HCT116 (cell line): ENCODE measurements around the gene LCT. TPM values are rescaled to one million over a fixed set of nuclear protein-coding genes. Genes with fewer than 3 reads are reported as not detected.

Experiments used
- ATAC-seq: fragments of 200-7000 bp; cut with Tn5 transposase; 2 replicates; pipeline ENCODE4 v1.9.1; 2020; ENCODE audit warnings: mild to moderate bottlenecking, moderate library complexity
- BruUV-seq: library from RNA; stranded (reverse); fragments of 400-500 nt; replicated peaks from 2 replicates; lab custom pipeline; 2021; lab: Mats Ljungman, UMichigan
- CTCF ChIA-PET: fragments of 300-600 bp; sonication (Branson Sonifier 250); formaldehyde crosslinking; loops from one replicate; lab custom pipeline; 2021; ENCODE audit warnings: antibody characterized with exemption; lab: Charles Lee
- POLR2A ChIA-PET: fragments of 300-600, 350-600 bp; sonication (Branson Sonifier 250); formaldehyde crosslinking; loops from one replicate; lab custom pipeline; 2021; ENCODE audit warnings: antibody characterized with exemption; lab: Charles Lee
- RAD21 ChIA-PET, 2 experiments: fragments of 300-600 bp; sonication (Branson Sonifier 250); formaldehyde crosslinking; loops; one replicate each; lab custom pipeline; 2023; ENCODE audit warnings: low total read pairs in 2 of 2; ENCODE audit not compliant: uncharacterized antibody in 2 of 2, unreplicated experiment in 2 of 2, low non-redundant PET in 1 of 2; lab: Charles Lee
- DNase-seq: peaks from one replicate; pipeline ENCODE4 v3.0.0-alpha.2; 2010; ENCODE audit warnings: low read depth, low spot score
- H2AFZ ChIP-seq: fragments of 200-600 bp; shearing (Covaris generic), sonication (generic); 2 replicates; pipeline ENCODE4 v1.6.1; 2017; ENCODE audit warnings: low read depth, mixed run types, mixed read lengths, antibody characterized with exemption, low read length; ENCODE audit not compliant: poor library complexity, severe bottlenecking
- H3K27ac ChIP-seq: 2 replicates; pipeline ENCODE4 v1.5.1; 2012; ENCODE audit warnings: low read depth, low read length
- H3K27me3 ChIP-seq: fragments of 200-600 bp; sonication (generic); 2 replicates; pipeline ENCODE4 v1.6.1; 2016; ENCODE audit warnings: mixed run types, low read length, mixed read lengths; ENCODE audit not compliant: insufficient read depth
- H3K36me3 ChIP-seq, 2 experiments: fragments of 200-500 bp in 1 of 2; fragments of 200-600 bp in 1 of 2; sonication (Bioruptor generic) in 1 of 2; sonication (generic) in 1 of 2; 2 replicates each; pipeline versions ENCODE4 v1.5.1 to v1.6.1; 2014 to 2016; ENCODE audit warnings: low read length in 2 of 2, inconsistent platforms in 1 of 2, mixed read lengths in 1 of 2, mixed run types in 1 of 2; ENCODE audit not compliant: insufficient read depth in 2 of 2, control insufficient read depth in 1 of 2
- H3K4me1 ChIP-seq, 2 experiments: fragments of 200-600 bp in 1 of 2; sonication (generic) in 1 of 2; 2 replicates each; pipeline versions ENCODE4 v1.5.1 to v1.6.1; 2012 to 2017; ENCODE audit warnings: low read length in 2 of 2, inconsistent platforms in 1 of 2, mild to moderate bottlenecking in 1 of 2, mixed read lengths in 1 of 2, mixed run types in 1 of 2, moderate library complexity in 1 of 2; ENCODE audit not compliant: insufficient read depth in 2 of 2, control insufficient read depth in 1 of 2
- H3K4me2 ChIP-seq: fragments of 200-600 bp; sonication (generic); 2 replicates; pipeline ENCODE4 v1.6.1; 2017; ENCODE audit warnings: mixed run types, low read length, mixed read lengths
- H3K4me3 ChIP-seq, 2 experiments: fragments of 200-600 bp in 1 of 2; sonication (generic) in 1 of 2; replicated peaks in 1 of 2; 2 replicates each; pipeline ENCODE4 v1.5.1; 2011 to 2016; ENCODE audit warnings: low read length in 2 of 2, control low read depth in 1 of 2, low read depth in 1 of 2, mild to moderate bottlenecking in 1 of 2, mixed read lengths in 1 of 2, mixed run types in 1 of 2
- H3K79me2 ChIP-seq: fragments of 200-600 bp; sonication (generic); 2 replicates; pipeline ENCODE4 v1.6.1; 2017; ENCODE audit warnings: mild to moderate bottlenecking, mixed run types, low read length, moderate library complexity, mixed read lengths; ENCODE audit not compliant: insufficient read depth
- H3K9ac ChIP-seq: fragments of 200-600 bp; sonication (generic); 2 replicates; pipeline ENCODE4 v1.6.1; 2016; ENCODE audit warnings: low read length, mixed read lengths
- H3K9me2 ChIP-seq: fragments of 200-600 bp; sonication (generic), shearing (Covaris generic); 2 replicates; pipeline ENCODE4 v1.6.1; 2017; ENCODE audit warnings: mixed run types, mild to moderate bottlenecking, moderate library complexity; ENCODE audit not compliant: insufficient read depth
- H3K9me3 ChIP-seq, 2 experiments: fragments of 200-500 bp in 1 of 2; fragments of 200-600 bp in 1 of 2; sonication (Bioruptor generic) in 1 of 2; sonication (generic) in 1 of 2; 2 replicates each; pipeline ENCODE4 v1.6.1; 2014 to 2017; ENCODE audit warnings: low read length in 2 of 2, mixed read lengths in 2 of 2, inconsistent platforms in 1 of 2, low read depth in 1 of 2, mild to moderate bottlenecking in 1 of 2, mixed run types in 1 of 2, moderate library complexity in 1 of 2; ENCODE audit not compliant: control insufficient read depth in 1 of 2, insufficient read depth in 1 of 2
- H4K20me1 ChIP-seq: fragments of 200-600 bp; sonication (generic), shearing (Covaris generic); 2 replicates; pipeline ENCODE4 v1.6.1; 2017; ENCODE audit warnings: mixed run types, mild to moderate bottlenecking, moderate library complexity; ENCODE audit not compliant: insufficient read depth
- CBX3 ChIP-seq: IDR thresholded peaks from 2 replicates; pipeline ENCODE4 v1.6.1; 2012; ENCODE audit warnings: low read depth
- CEBPB ChIP-seq: IDR thresholded peaks from 2 replicates; pipeline ENCODE4 v1.6.1; 2012; ENCODE audit warnings: low read depth
- EGR1 ChIP-seq: IDR thresholded peaks from 2 replicates; pipeline ENCODE4 v1.6.1; 2012; ENCODE audit warnings: low read depth
- EZH2 ChIP-seq: fragments of 200-600 bp; sonication (generic); IDR thresholded peaks from 2 replicates; pipeline ENCODE4 v1.6.1; 2017; ENCODE audit warnings: antibody characterized with exemption, mixed run types
- FOSL1 ChIP-seq: IDR thresholded peaks from 2 replicates; pipeline ENCODE4 v1.6.1; 2012; ENCODE audit warnings: low read depth
- POLR2AphosphoS5 ChIP-seq: IDR thresholded peaks from 2 replicates; pipeline ENCODE4 v1.6.1; 2011; ENCODE audit warnings: mild to moderate bottlenecking, low read depth, low read length, moderate library complexity
- RAD21 ChIP-seq: IDR thresholded peaks from 2 replicates; pipeline ENCODE4 v1.6.1; 2012; ENCODE audit warnings: low read depth, mild to moderate bottlenecking
- SP1 ChIP-seq: IDR thresholded peaks from 2 replicates; pipeline ENCODE4 v1.6.1; 2012; ENCODE audit warnings: low read depth
- TCF7L2 ChIP-seq: IDR thresholded peaks from 2 replicates; pipeline ENCODE4 v1.7.0; 2011; ENCODE audit warnings: borderline replicate concordance, inconsistent platforms; ENCODE audit not compliant: insufficient read depth, insufficient read length; ENCODE audit errors: extremely low read depth
- YY1 ChIP-seq: IDR thresholded peaks from 2 replicates; pipeline ENCODE4 v1.6.1; 2011; ENCODE audit warnings: low read length, low read depth, moderate library complexity, mild to moderate bottlenecking; ENCODE audit not compliant: insufficient replicate concordance; ENCODE audit errors: extremely low read depth
- intact Hi-C: fragments of 100-400 bp; cut with micrococcal nuclease; formaldehyde crosslinking; loops from 2 replicates; pipeline ENCODE4 v1.10.0; 2022
- total RNA-seq: library from RNA; stranded (reverse); gene quantifications from one replicate; pipeline ENCODE4 v1.2.1, GENCODE V29; 2021; ENCODE audit not compliant: unreplicated experiment
- TF ChIP-seq, protein P1 (sequence below): IDR thresholded peaks from 2 replicates; pipeline ENCODE4 v1.6.1; 2012
- TF ChIP-seq, protein P2 (sequence below): IDR thresholded peaks from 2 replicates; pipeline ENCODE4 v1.6.1; 2011; ENCODE audit warnings: mild to moderate bottlenecking, low read length, moderate library complexity; ENCODE audit not compliant: insufficient replicate concordance; ENCODE audit errors: extremely low read depth
- TF ChIP-seq, protein P3 (sequence below), 3 experiments: fragments of 200-600 bp in 1 of 3; sonication (generic) in 1 of 3; IDR thresholded peaks in 2 of 3; conservative IDR thresholded peaks in 1 of 3; 2 replicates each; pipeline ENCODE4 v1.5.1; 2012 to 2017; ENCODE audit warnings: low read depth in 2 of 3, low read length in 2 of 3, antibody characterized with exemption in 1 of 3, borderline replicate concordance in 1 of 3, control low read depth in 1 of 3, mild to moderate bottlenecking in 1 of 3, mixed read lengths in 1 of 3, mixed run types in 1 of 3, moderate library complexity in 1 of 3; ENCODE audit not compliant: insufficient read depth in 1 of 3
- TF ChIP-seq, protein P4 (sequence below): IDR thresholded peaks from 2 replicates; pipeline ENCODE4 v1.6.1; 2012; ENCODE audit warnings: low read depth

Gene LCT
- total RNA-seq, 1 experiment from 2014 or later: 0.12 TPM

DNA sequence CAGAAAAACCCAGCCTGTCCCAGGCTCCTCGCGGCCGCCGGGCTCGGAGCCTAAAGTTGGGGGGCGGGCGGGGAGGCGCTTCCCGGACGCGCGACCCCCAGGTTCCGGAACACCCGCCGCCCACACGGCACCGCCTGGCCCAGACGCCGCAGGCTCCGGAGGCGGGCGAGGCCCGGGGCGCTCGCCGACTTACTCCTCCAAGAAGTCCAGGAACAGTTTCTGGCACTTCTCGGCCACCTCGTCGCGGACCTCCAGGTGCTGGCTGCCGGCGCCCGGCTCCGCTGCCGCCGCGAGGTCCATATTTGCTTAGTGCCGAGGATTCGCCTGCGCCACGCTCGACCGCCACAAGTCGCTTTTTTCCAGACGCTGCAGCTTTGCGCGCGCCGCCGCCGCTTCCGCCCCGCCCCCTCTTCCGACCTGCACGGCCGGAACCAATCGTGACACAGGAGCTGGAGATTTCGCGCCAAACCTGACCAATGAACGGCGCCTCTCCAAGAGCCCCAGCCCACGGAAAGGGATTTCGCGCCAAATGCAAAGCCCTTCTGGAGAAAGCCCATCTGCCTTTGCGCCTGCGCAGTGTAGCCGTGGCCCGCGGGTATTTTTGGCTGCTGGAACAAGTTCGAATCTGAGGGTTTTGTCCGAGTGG is 39.2 kb upstream of the LCT start, which contains the start of gene MCM6 (continued):
- TF ChIP-seq TCF7L2: peak; percentile 49
- TF ChIP-seq EZH2: no peak
- TF ChIP-seq CEBPB: no peak
- TF ChIP-seq RAD21: no peak
- TF ChIP-seq, all 23 proteins: peak for 10

DNA sequence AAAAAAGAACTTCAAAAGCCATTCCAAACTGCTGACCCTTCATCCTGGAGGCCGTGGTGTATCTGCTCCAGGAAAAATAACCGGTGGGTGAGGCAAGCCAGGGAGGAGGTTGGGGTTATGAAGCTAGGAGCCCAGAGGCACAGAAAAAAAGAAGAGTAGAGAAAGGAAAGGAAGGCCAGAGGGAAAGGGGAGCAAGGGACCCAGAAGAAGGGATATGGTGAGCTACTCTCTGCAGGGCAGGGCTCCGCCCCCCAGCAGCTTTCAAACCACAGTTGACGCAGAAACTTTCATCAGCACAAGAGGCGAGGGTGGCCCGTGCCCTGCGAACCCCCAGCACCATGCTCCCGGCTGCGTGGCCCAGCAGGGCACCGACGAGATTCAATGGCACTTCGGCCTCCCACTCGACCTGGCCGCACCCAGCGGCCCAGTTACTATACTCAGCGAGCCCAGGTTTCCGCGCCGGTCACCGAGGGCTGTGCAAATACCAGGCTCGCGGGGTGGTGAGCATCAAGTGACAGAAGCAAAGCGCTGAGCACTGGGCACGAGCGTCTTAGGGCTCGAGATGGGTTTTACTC is 38.6 kb upstream of the LCT start:
- Histone ChIP-seq H2AFZ (no peak overlapping the region), H3K4me3 (peak overlapping the region; percentile 82 to 94), H3K9me2 (no peaks in the 10 kb centered on the region), H3K9ac (peak overlapping the region; percentile 98), H3K79me2 (peaks cover 44% of the 10 kb centered on the region), H3K27ac (peak overlapping the region; percentile 72), H3K4me2 (peak overlapping the region; percentile 94), H3K4me1 (peaks cover 7 to 19% of the 10 kb centered on the region in 2 experiments; a peak in 2 of 4 replicates), H3K36me3 (peaks cover 10 to 20% of the 10 kb centered on the region in 2 experiments), H3K9me3 (no peaks in the 10 kb centered on the region)
- DNase-seq (no peak), ATAC-seq (peak; percentile 63)
- intact Hi-C loops: no loop called here
- no TSS peak for BruUV-seq
- RAD21 ChIA-PET: no interaction called here
- POLR2A ChIA-PET: interaction anchor here (0.6 kb wide), 1 partner anchor 28 kb away, joined by 3 read pairs; no protein-coding TSS in a partner anchor
- TF ChIP-seq, protein P1, sequence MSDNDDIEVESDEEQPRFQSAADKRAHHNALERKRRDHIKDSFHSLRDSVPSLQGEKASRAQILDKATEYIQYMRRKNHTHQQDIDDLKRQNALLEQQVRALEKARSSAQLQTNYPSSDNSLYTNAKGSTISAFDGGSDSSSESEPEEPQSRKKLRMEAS: no peak
- TF ChIP-seq, protein P2, sequence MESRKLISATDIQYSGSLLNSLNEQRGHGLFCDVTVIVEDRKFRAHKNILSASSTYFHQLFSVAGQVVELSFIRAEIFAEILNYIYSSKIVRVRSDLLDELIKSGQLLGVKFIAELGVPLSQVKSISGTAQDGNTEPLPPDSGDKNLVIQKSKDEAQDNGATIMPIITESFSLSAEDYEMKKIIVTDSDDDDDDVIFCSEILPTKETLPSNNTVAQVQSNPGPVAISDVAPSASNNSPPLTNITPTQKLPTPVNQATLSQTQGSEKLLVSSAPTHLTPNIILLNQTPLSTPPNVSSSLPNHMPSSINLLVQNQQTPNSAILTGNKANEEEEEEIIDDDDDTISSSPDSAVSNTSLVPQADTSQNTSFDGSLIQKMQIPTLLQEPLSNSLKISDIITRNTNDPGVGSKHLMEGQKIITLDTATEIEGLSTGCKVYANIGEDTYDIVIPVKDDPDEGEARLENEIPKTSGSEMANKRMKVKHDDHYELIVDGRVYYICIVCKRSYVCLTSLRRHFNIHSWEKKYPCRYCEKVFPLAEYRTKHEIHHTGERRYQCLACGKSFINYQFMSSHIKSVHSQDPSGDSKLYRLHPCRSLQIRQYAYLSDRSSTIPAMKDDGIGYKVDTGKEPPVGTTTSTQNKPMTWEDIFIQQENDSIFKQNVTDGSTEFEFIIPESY: no peak
- TF ChIP-seq FOSL1 (no peak), EZH2 (no peak), EGR1 (no peak), CBX3 (no peak), POLR2AphosphoS5 (no peak), SP1 (no peak), CEBPB (no peak), YY1 (no peak)
- TF ChIP-seq, protein P3, sequence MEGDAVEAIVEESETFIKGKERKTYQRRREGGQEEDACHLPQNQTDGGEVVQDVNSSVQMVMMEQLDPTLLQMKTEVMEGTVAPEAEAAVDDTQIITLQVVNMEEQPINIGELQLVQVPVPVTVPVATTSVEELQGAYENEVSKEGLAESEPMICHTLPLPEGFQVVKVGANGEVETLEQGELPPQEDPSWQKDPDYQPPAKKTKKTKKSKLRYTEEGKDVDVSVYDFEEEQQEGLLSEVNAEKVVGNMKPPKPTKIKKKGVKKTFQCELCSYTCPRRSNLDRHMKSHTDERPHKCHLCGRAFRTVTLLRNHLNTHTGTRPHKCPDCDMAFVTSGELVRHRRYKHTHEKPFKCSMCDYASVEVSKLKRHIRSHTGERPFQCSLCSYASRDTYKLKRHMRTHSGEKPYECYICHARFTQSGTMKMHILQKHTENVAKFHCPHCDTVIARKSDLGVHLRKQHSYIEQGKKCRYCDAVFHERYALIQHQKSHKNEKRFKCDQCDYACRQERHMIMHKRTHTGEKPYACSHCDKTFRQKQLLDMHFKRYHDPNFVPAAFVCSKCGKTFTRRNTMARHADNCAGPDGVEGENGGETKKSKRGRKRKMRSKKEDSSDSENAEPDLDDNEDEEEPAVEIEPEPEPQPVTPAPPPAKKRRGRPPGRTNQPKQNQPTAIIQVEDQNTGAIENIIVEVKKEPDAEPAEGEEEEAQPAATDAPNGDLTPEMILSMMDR (IDR thresholded peaks at IDR 0.05 in 2 of 3, conservative IDR thresholded peaks at IDR 0.05 in 1 of 3; ENCODE audit: borderline replicate concordance in 1 of 3, insufficient read depth in 1 of 3, low read depth in 2 of 3, low read length in 2 of 3): no peak
- TF ChIP-seq, protein P4, sequence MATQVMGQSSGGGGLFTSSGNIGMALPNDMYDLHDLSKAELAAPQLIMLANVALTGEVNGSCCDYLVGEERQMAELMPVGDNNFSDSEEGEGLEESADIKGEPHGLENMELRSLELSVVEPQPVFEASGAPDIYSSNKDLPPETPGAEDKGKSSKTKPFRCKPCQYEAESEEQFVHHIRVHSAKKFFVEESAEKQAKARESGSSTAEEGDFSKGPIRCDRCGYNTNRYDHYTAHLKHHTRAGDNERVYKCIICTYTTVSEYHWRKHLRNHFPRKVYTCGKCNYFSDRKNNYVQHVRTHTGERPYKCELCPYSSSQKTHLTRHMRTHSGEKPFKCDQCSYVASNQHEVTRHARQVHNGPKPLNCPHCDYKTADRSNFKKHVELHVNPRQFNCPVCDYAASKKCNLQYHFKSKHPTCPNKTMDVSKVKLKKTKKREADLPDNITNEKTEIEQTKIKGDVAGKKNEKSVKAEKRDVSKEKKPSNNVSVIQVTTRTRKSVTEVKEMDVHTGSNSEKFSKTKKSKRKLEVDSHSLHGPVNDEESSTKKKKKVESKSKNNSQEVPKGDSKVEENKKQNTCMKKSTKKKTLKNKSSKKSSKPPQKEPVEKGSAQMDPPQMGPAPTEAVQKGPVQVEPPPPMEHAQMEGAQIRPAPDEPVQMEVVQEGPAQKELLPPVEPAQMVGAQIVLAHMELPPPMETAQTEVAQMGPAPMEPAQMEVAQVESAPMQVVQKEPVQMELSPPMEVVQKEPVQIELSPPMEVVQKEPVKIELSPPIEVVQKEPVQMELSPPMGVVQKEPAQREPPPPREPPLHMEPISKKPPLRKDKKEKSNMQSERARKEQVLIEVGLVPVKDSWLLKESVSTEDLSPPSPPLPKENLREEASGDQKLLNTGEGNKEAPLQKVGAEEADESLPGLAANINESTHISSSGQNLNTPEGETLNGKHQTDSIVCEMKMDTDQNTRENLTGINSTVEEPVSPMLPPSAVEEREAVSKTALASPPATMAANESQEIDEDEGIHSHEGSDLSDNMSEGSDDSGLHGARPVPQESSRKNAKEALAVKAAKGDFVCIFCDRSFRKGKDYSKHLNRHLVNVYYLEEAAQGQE: no peak
- TF ChIP-seq, all 23 proteins: peak for 0
- CTCF ChIA-PET: interaction anchor here (0.7 to 1.0 kb wide), 4 partner anchors 10 to 887 kb away, joined by 3 to 5 read pairs (median 4); no protein-coding TSS in a partner anchor
- Histone ChIP-seq H3K27me3 (no peaks in the 10 kb centered on the region), H4K20me1 (0 out of 2 replicates have a peak, but pooled peaks cover 5% of the 10 kb centered on the region)
